HepG2 (cell line): ENCODE measurements around the gene ARHGEF38. TPM values are rescaled to one million over a fixed set of nuclear protein-coding genes. Genes with fewer than 3 reads are reported as not detected.

ENCODE experiments used
- ATAC-seq: fragments of 200-7000 bp; cut with Tn5 transposase; 3 replicates; pipeline ENCODE4 v1.9.1; 2020; ENCODE audit warnings: mild to moderate bottlenecking, moderate library complexity
- BruUV-seq: library from RNA; stranded (reverse); fragments of 400-500 nt; replicated peaks from 2 replicates; lab custom pipeline; 2021; lab: Mats Ljungman, UMichigan
- CTCF ChIA-PET: fragments of 300-600 bp; formaldehyde crosslinking; extraction: SDS; loops from one replicate; lab custom pipeline; 2021; ENCODE audit warnings: low total read pairs, inconsistent platforms, low intra/inter-chr PET ratio; lab: Yijun Ruan, JAX
- POLR2A ChIA-PET: fragments of 350-600 bp; sonication (Branson Sonifier 250); formaldehyde crosslinking; loops from one replicate; lab custom pipeline; 2020; ENCODE audit warnings: antibody characterized with exemption, inconsistent platforms; lab: Yijun Ruan, JAX
- DNase-seq: peaks from one replicate; pipeline ENCODE4 v3.0.0-alpha.2; 2015; ENCODE audit warnings: low spot score
- FAIRE-seq: peaks from 3 replicates; lab custom pipeline; 2011; peaks lifted over from hg19 to GRCh38; lab: Jason Lieb, UNC
- H2AFZ ChIP-seq: one replicate; pipeline ENCODE4 v1.6.1; 2011; ENCODE audit warnings: low read length, inconsistent platforms
- H3K27ac ChIP-seq: fragments of 300-600 bp; 3 replicates; pipeline ENCODE4 v1.8.0; 2011; ENCODE audit warnings: mixed run types, mild to moderate bottlenecking, mixed read lengths, low read length, inconsistent platforms; ENCODE audit not compliant: insufficient read depth; ENCODE audit errors: extremely low read length
- H3K27me3 ChIP-seq, 2 experiments: fragments of 200-600 bp in 1 of 2; 2 replicates in 1 of 2; 3 replicates in 1 of 2; pipeline versions ENCODE4 v1.6.0 to v1.8.0; 2011; ENCODE audit warnings: low read length in 2 of 2, mild to moderate bottlenecking in 2 of 2, moderate library complexity in 2 of 2, inconsistent platforms in 1 of 2; ENCODE audit not compliant: insufficient read depth in 2 of 2, control insufficient read depth in 1 of 2
- H3K36me3 ChIP-seq, 2 experiments: fragments of 200-600 bp in 1 of 2; replicated peaks in 1 of 2; 2 replicates in 1 of 2; 3 replicates in 1 of 2; pipeline versions ENCODE4 v1.5.1 to v1.8.0; 2011; ENCODE audit warnings: low read length in 2 of 2, inconsistent platforms in 1 of 2; ENCODE audit not compliant: insufficient read depth in 2 of 2, control insufficient read depth in 1 of 2
- H3K4me1 ChIP-seq: 2 replicates; pipeline ENCODE4 v1.5.1; 2012; ENCODE audit warnings: low read length, inconsistent platforms; ENCODE audit not compliant: insufficient read depth
- H3K4me2 ChIP-seq: 2 replicates; pipeline ENCODE4 v1.6.0; 2011; ENCODE audit warnings: low read depth, low read length, inconsistent platforms
- H3K4me3 ChIP-seq, 3 experiments: fragments of 200-600 bp in 1 of 3; sonication (generic), shearing (Covaris generic) in 1 of 3; replicated peaks in 1 of 3; 2 replicates each; pipeline ENCODE4 v1.5.1; 2011 to 2016; ENCODE audit warnings: low read length in 3 of 3, inconsistent platforms in 2 of 3, low read depth in 2 of 3, mild to moderate bottlenecking in 2 of 3, control low read depth in 1 of 3, mixed read lengths in 1 of 3; ENCODE audit not compliant: insufficient read depth in 1 of 3
- H3K79me2 ChIP-seq: one replicate; pipeline ENCODE4 v1.6.1; 2011; ENCODE audit warnings: low read length, inconsistent platforms; ENCODE audit not compliant: insufficient read depth
- H3K9ac ChIP-seq: 2 replicates; pipeline ENCODE4 v1.6.0; 2011; ENCODE audit warnings: mild to moderate bottlenecking, low read depth, low read length, inconsistent platforms; ENCODE audit not compliant: insufficient read depth
- H3K9me3 ChIP-seq: 2 replicates; pipeline ENCODE4 v1.5.1; 2012; ENCODE audit warnings: mild to moderate bottlenecking, low read length
- H4K20me1 ChIP-seq: 2 replicates; pipeline ENCODE4 v1.6.0; 2011; ENCODE audit warnings: inconsistent platforms, mild to moderate bottlenecking, low read length, moderate library complexity; ENCODE audit not compliant: insufficient read depth
- ETV6 ChIP-seq: sonication (generic); formaldehyde crosslinking; conservative IDR thresholded peaks from 2 replicates; pipeline ENCODE4 v1.4.0; 2020; ENCODE audit warnings: missing genetic modification reagents
- KDM5A ChIP-seq: fragments of 200-600 bp; sonication (generic); IDR thresholded peaks from 2 replicates; pipeline ENCODE4 v1.7.0; 2018; ENCODE audit warnings: antibody characterized with exemption, mild to moderate bottlenecking, low read length, borderline replicate concordance
- MLLT10 ChIP-seq: sonication (generic); formaldehyde crosslinking; IDR thresholded peaks from 2 replicates; pipeline ENCODE4 v1.4.0; 2020; ENCODE audit warnings: missing genetic modification reagents
- RXRB ChIP-seq: IDR thresholded peaks from 2 replicates; pipeline ENCODE4 v1.6.1; 2016; ENCODE audit warnings: borderline replicate concordance, missing genetic modification reagents, missing compliant biosample characterization
- SMYD3 ChIP-seq: sonication (generic); formaldehyde crosslinking; IDR thresholded peaks from 2 replicates; pipeline ENCODE4 v1.8.1; 2023; ENCODE audit warnings: mild to moderate bottlenecking, missing genetic modification reagents
- SOX6 ChIP-seq, 2 experiments: fragments of 450-650 bp in 1 of 2; sonication (generic) in 1 of 2; formaldehyde crosslinking in 1 of 2; IDR thresholded peaks; 2 replicates each; pipeline versions ENCODE4 v1.4.0 to v1.6.1; 2017 to 2020; ENCODE audit warnings: antibody characterized with exemption in 1 of 2, mild to moderate bottlenecking in 1 of 2, missing genetic modification reagents in 1 of 2
- ZFP36 ChIP-seq: fragments of 150-350 bp; IDR thresholded peaks from 2 replicates; pipeline ENCODE4 v1.6.1; 2018; ENCODE audit warnings: borderline replicate concordance, low read length, low read depth; ENCODE audit not compliant: partially characterized antibody
- ZNF124 ChIP-seq: sonication (generic); formaldehyde crosslinking; IDR thresholded peaks from 2 replicates; pipeline ENCODE4 v1.4.0; 2020; ENCODE audit warnings: missing genetic modification reagents
- ZNF224 ChIP-seq: sonication (generic); formaldehyde crosslinking; IDR thresholded peaks from 2 replicates; pipeline ENCODE4 v1.5.0; 2020; ENCODE audit warnings: mild to moderate bottlenecking, missing genetic modification reagents
- ZNF326 ChIP-seq: sonication (generic); formaldehyde crosslinking; IDR thresholded peaks from 2 replicates; pipeline ENCODE4 v1.4.0; 2020; ENCODE audit warnings: missing genetic modification reagents, borderline replicate concordance
- ZNF543 ChIP-seq: sonication (generic); formaldehyde crosslinking; IDR thresholded peaks from 2 replicates; pipeline ENCODE4 v1.4.0; 2020; ENCODE audit warnings: mild to moderate bottlenecking, missing genetic modification reagents
- ZNF616 ChIP-seq: sonication (generic); formaldehyde crosslinking; IDR thresholded peaks from 2 replicates; pipeline ENCODE4 v1.5.0; 2020; ENCODE audit warnings: low read depth, mild to moderate bottlenecking, missing genetic modification reagents
- ZNF775 ChIP-seq: sonication (generic); formaldehyde crosslinking; IDR thresholded peaks from 2 replicates; pipeline ENCODE4 v1.4.0; 2020; ENCODE audit warnings: missing genetic modification reagents, mild to moderate bottlenecking, moderate library complexity, borderline replicate concordance
- WGBS: methylation state at CpG from one replicate; pipeline ENCODE4 v1.1.6; 2017; ENCODE audit warnings: low lambda C conversion rate; 5-methylcytosine and 5-hydroxymethylcytosine counted together
- in situ Hi-C: cut with HindIII; loops from 2 replicates; pipeline ENCODE4 v1.10.0; 2017; ENCODE audit warnings: low pct_unique_long_range_greater_than_20kb; ENCODE audit not compliant: extremely low pct_ligation_motif_present
- intact Hi-C: fragments of 100-400 bp; cut with micrococcal nuclease; formaldehyde crosslinking; loops from one replicate; pipeline ENCODE4 v1.10.0; 2022; ENCODE audit not compliant: unreplicated experiment
- polyA plus RNA-seq, 8 experiments: library from polyadenylated mRNA; depleted of rRNA in 3 of 8; stranded (reverse) in 7 of 8; unstranded in 1 of 8; fragments of >200 nt; fragmentation: Illumina TruSeq in 4 of 8; extraction: Trizol in 4 of 8; gene quantifications; 2 replicates each; pipeline versions ENCODE4 v1.2.1 to v1.2.3, GENCODE V29; 2011 to 2016; ENCODE audit warnings: low read depth in 4 of 8, missing spikeins in 1 of 8, mixed read lengths in 1 of 8; ENCODE audit not compliant: insufficient read depth in 1 of 8
- total RNA-seq, 5 experiments: library from RNA; depleted of rRNA; stranded (reverse); fragments of >200 nt; fragmentation: Illumina TruSeq; extraction: Trizol; gene quantifications; 2 replicates each; pipeline ENCODE4 v1.2.3, GENCODE V29; 2016; ENCODE audit warnings: low read depth in 1 of 5
- TF ChIP-seq, protein P1 (sequence below): sonication (generic); formaldehyde crosslinking; IDR thresholded peaks from 2 replicates; pipeline ENCODE4 v1.4.0; 2020; ENCODE audit warnings: missing genetic modification reagents

ARHGEF38 gene
- total and polyA plus RNA-seq, 2 of the 13 experiments (the other 11 are each of a cell fraction or from before 2014, with no cell fraction given), result not detected

DNA sequence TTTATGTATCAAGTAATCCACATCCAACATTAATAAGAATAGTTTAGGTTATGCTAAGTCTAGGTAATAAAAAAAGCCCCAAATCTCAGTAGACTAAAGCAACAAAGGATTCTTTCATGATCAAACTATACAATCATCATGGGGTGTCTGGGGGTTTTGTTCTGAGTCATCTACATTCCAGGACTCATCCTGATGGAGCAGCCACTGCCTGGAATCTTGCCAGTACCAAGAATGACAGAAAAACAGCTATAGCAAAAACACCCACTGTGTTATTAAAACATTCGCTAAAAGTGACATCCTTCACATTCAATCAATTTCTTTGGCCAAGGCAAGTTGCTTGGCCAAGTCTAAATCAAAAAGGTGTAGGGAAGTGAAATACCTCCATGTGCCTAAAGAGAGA, 3.9 kb upstream of the ARHGEF38 start:
- ChIA-PET POLR2A (no interaction called here), CTCF (no interaction called here)
- Histone ChIP-seq H3K27ac (no peak overlapping the region), H3K9ac (no peak overlapping the region), H2AFZ (no peak overlapping the region), H3K4me1 (no peaks in the 10 kb centered on the region), H3K9me3 (no peaks in the 10 kb centered on the region), H4K20me1 (no peaks in the 10 kb centered on the region), H3K27me3 (no peaks in the 10 kb centered on the region), H3K36me3 (no peaks in the 10 kb centered on the region), H3K4me2 (no peak overlapping the region), H3K79me2 (no peaks in the 10 kb centered on the region), H3K4me3 (no peak overlapping the region)
- DNase-seq, result no peak
- no peak for ATAC-seq
- BruUV-seq, result no TSS peak
- TF ChIP-seq ZNF224, result no peak
- no peak for TF ChIP-seq MLLT10 (CRISPR knock-in tag)
- TF ChIP-seq RXRB (CRISPR knock-in tag), result no peak
- TF ChIP-seq ZFP36, result no peak
- no peak for TF ChIP-seq ZNF326 (CRISPR knock-in tag)
- TF ChIP-seq ZNF124 (CRISPR knock-in tag), result no peak
- TF ChIP-seq SOX6 (IDR thresholded peaks at IDR 0.05), result no peak
- no peak for TF ChIP-seq SOX6 (CRISPR knock-in tag; IDR thresholded peaks at IDR 0.05)
- no peak for TF ChIP-seq SMYD3 (CRISPR knock-in tag)
- no peak for TF ChIP-seq ZNF775 (CRISPR knock-in tag)
- TF ChIP-seq, protein P1, sequence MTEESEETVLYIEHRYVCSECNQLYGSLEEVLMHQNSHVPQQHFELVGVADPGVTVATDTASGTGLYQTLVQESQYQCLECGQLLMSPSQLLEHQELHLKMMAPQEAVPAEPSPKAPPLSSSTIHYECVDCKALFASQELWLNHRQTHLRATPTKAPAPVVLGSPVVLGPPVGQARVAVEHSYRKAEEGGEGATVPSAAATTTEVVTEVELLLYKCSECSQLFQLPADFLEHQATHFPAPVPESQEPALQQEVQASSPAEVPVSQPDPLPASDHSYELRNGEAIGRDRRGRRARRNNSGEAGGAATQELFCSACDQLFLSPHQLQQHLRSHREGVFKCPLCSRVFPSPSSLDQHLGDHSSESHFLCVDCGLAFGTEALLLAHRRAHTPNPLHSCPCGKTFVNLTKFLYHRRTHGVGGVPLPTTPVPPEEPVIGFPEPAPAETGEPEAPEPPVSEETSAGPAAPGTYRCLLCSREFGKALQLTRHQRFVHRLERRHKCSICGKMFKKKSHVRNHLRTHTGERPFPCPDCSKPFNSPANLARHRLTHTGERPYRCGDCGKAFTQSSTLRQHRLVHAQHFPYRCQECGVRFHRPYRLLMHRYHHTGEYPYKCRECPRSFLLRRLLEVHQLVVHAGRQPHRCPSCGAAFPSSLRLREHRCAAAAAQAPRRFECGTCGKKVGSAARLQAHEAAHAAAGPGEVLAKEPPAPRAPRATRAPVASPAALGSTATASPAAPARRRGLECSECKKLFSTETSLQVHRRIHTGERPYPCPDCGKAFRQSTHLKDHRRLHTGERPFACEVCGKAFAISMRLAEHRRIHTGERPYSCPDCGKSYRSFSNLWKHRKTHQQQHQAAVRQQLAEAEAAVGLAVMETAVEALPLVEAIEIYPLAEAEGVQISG, result no peak
- TF ChIP-seq ZNF616 (CRISPR knock-in tag), result no peak
- TF ChIP-seq ZNF543 (CRISPR knock-in tag), result no peak
- no peak for TF ChIP-seq KDM5A
- TF ChIP-seq ETV6 (CRISPR knock-in tag), result no peak
- in situ Hi-C loops, result no loop called here
- no peak for FAIRE-seq
- WGBS, result 62% methylated on average over 1 of the region's 1 CpG
- intact Hi-C loops, result no loop called here
